Omental fat pad (tissue), 4 donors: ENCODE measurements around the gene PP2D1. TPM values are rescaled to one million over a fixed set of nuclear protein-coding genes. Genes with fewer than 3 reads are reported as not detected.

Source experiments
- ATAC-seq: fragments of 150-250 bp; one replicate; pipeline ENCODE4 v1.9.1; 2016; ENCODE audit warnings: mild to moderate bottlenecking, moderate library complexity; ENCODE audit not compliant: low FRiP score
- DNase-seq: peaks from one replicate; pipeline ENCODE4 v3.0.0-alpha.2; 2019; ENCODE audit warnings: low spot score
- CTCF ChIP-seq, 3 donors: fragments of 450-650 bp; IDR thresholded peaks; one replicate each; pipeline ENCODE4 v1.5.1; 2016 to 2017; ENCODE audit warnings: antibody characterized with exemption in 3 of 3, mild to moderate bottlenecking in 3 of 3, moderate library complexity in 2 of 3
- total RNA-seq, 4 donors: library from RNA; depleted of rRNA; stranded (reverse); fragments of >200 nt; gene quantifications; one replicate each; pipeline ENCODE4 v1.1.0, GENCODE V29; 2016

PP2D1 gene
- total RNA-seq, 4 donors from 2014 or later: not detected

DNA sequence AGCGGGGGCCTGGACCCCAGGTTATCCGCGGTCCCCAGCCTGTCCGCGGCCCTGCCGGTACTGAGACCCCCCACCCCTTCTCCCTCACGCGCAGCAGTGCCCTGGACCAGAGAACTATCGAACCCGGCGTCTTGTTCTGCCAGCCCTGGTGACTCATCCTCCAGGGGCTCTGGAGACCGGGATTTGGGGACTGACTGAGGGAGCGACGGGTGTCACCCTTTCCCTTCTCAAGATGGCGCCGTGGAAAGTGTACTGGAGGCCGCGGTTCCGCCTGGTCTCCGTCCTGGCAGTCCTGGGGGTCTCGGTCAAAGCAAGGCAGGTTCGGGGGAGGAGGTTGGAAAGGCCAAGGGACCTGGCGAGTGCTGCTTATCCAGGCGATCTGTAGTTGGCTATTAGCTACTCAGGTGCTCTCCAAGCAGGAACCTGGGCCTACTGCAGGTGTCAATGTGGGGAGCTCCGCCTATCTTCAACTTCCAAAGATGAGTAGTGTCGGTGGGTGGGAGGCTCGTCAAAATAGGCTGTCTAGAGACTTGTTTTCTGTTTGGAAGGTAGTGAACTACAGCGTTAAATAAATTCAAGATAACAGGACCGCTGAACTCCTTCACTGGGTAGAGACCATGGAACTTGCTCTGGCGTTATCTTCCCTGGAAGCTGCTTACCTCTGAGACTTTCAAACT is 64.4 kb downstream of the PP2D1 start:
- ATAC-seq (peak; percentile 31), DNase-seq (no peak)
- no peak for TF ChIP-seq CTCF (IDR thresholded peaks at IDR 0.05)

DNA sequence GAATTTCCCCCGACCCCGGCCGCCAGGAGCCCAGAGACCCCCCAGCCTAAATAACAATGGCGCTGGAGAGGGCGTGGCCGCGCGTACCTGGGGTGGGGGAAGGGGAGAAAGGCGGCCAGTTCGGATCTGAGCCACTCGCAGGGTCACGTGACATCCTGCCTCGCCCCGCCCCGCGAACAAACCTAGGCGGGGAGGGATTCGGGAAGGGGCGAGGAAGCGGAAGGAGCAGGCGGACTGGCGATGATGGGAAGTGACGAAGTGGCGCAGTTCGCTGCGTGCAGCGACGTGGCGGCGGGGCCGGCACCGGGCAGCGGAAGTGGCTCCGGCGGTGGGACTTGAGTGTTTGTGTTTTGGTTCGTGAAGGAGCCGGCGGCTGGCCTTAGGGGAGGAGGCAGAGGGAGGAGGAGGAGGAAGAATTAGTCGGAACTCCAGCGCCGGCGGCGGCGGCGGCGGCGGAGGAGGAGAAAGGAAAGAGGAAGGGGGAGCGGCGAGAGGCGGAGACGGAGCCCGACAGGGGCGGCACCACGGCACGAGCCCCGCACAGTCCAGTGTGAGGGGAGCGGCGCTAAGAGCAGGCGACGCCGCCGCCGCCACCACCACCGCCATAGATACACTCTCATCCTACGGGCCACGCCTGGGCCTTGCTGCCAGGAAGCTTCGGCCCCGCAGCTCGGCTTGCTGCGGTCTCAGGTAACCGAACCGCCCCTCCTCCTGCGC is 65.1 kb downstream of the PP2D1 start, which contains the start of gene RAB5A:
RAB5A (plus strand) TSS at position 266 of the 717 bp plus-strand sequence. CDS start 3,802 bp downstream, outside the sequence.
- no peak for TF ChIP-seq CTCF (IDR thresholded peaks at IDR 0.05)
- ATAC-seq (peak; percentile 99), DNase-seq (peak; percentile 94)

DNA sequence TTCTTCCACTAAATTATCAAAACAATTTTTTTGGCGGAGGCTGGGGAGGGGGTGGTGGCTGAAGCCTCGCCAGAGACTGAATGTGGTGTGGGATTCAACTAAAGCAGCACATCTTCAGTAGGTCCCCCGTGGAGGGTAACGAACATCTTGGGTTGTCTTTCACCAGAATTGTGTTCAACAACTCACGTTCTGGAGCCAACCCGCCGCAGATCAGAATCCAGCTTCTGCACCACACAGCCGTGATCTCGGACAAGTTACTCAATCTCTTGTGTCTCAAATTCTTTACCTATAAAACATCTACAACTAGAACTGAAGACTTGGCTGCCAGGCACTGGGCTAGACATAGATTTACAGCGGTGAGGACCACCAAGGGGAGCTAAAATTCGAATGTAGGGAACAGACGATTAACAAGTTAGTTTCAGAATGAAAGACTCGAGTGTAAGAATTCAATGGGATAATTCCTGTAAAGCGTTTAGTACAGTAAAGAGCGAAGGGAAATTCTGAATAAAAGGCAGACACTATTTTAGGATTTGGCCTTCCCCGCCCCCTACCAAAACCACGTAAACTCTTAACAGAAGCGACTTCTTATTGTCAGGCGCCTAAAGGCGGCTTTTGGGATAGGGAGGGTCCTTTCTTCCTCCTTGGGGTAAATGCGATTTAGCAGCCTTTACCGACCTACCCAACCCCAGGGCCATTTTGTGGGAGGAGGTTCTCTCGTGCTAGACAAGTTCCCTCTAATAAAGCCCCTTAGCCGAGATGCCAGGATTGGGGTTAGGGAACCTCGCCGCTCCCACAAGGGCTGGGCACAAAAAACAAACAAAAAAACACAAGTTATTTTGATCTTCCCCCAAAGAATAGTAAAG is 65.9 kb downstream of the PP2D1 start:
- no peak for TF ChIP-seq CTCF (IDR thresholded peaks at IDR 0.05)
- no peak for DNase-seq
- ATAC-seq: no peak

GRCh38 chr3:19945534-19945933 is 66.5 kb downstream of the PP2D1 start:
- ATAC-seq (no peak), DNase-seq (no peak)
- no peak for TF ChIP-seq CTCF (IDR thresholded peaks at IDR 0.05)

DNA sequence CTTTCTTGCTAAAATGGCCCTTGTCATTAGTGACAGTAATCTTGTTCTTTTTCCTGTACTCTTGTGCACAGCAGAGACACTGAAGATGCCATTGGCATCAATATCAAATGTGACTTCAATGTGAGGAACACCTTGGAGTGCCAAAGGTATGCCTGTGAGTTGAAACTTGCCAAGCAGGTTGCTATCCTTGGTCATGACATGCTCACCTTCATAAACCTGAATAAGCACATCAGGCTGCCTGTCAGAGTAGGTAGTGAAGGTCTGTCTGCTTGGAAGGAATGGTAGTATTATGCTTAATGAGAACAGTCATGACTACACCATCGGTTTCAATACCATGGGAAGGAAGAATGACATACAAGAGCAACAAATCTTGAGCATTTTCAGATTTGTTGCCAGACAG is 71.4 kb downstream of the PP2D1 start:
- no peak for ATAC-seq
- no peak for TF ChIP-seq CTCF (IDR thresholded peaks at IDR 0.05)
- no peak for DNase-seq

DNA sequence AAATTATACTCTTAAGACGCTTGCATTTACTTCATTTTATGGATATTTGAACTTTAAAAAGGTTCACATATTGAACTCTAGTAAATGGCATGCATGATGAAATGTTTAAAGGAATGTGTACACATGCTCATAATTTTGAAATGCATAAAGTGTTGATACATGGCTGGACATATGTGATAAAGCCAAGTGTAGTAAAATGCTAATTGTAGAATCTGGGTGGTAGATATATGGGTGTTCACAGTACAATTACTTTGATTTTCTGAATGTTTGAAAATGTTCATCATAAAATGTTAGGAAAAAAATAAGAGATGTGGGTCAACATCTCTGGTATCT is 73.8 kb downstream of the PP2D1 start:
- TF ChIP-seq CTCF (IDR thresholded peaks at IDR 0.05): no peak
- ATAC-seq (no peak), DNase-seq (no peak)
